Cardiac fibroblast (primary cell): Measurements from ENCODE around the gene FGF2.
"Not testable (repeated sequence)": the region's sequence is repeated elsewhere in the genome, so short reads cannot be mapped to it uniquely, and the experiment has no call there.

ENCODE experiments used
- DNase-seq, 2 donors: peaks; one replicate each; pipeline versions ENCODE4 v3.0.0 to v3.0.0-alpha.2; 2010; ENCODE audit warnings: low read depth in 2 of 2
- H3K4me3 ChIP-seq, 2 donors: replicated peaks in 1 of 2; 1 replicate in 1 of 2; 2 replicates in 1 of 2; pipeline ENCODE4 v1.5.1; 2011; ENCODE audit warnings: low read depth in 2 of 2, low read length in 2 of 2, mild to moderate bottlenecking in 2 of 2, moderate library complexity in 1 of 2
- CTCF ChIP-seq: IDR thresholded peaks from one replicate; pipeline ENCODE4 v1.5.1; 2011; ENCODE audit warnings: low read depth, mild to moderate bottlenecking, low read length, inconsistent platforms

The FGF2 gene

GRCh38 chr4:122921971-122922876, 95.6 kb downstream of the FGF2 start, which contains the start of gene NUDT6:
Gene NUDT6, minus strand, starts transcription at chr4:122922597. Its CDS starts 25 bp downstream, at chr4:122922572.
- H3K4me3 ChIP-seq = peak within 1 kb of the TSS; percentile 82 to 95
- DNase-seq = peak; percentile 71 to 72
- TF ChIP-seq CTCF = no peak

- no peak for TF ChIP-seq CTCF
- peak overlapping the region; percentile 82 to 95 for H3K4me3 ChIP-seq
- peak; percentile 89 for DNase-seq
Observed at GRCh38 chr4:122922877-122923511, 96.4 kb downstream of the FGF2 start.

GRCh38 chr4:122928930-122929329, 102.3 kb downstream of the FGF2 start:
- TF ChIP-seq CTCF = no peak
- no peak for DNase-seq
- H3K4me3 ChIP-seq = no peak overlapping the region

GRCh38 chr4:122930862-122931261, 104.2 kb downstream of the FGF2 start:
- peak; percentile 31 for TF ChIP-seq CTCF
- no peak overlapping the region for H3K4me3 ChIP-seq
- DNase-seq = peak; percentile 50 to 52

GRCh38 chr4:122932763-122933162, 106.1 kb downstream of the FGF2 start:
- no peak overlapping the region for H3K4me3 ChIP-seq
- TF ChIP-seq CTCF = no peak
- no peak for DNase-seq

GRCh38 chr4:122945136-122945535, 118.5 kb downstream of the FGF2 start:
- DNase-seq, H3K4me3 ChIP-seq: not testable (repeated sequence)

GRCh38 chr4:122946142-122946541, 119.5 kb downstream of the FGF2 start:
- TF ChIP-seq CTCF = no peak
- DNase-seq = no peak
- no peak overlapping the region for H3K4me3 ChIP-seq
